ENCODE data around the gene PKP4. TPM values are rescaled to one million over a fixed set of nuclear protein-coding genes. Genes with fewer than 3 reads are reported as not detected.

Gene PKP4
- total RNA-seq, 2 experiments from 2014 or later = 68.7 to 73.2 TPM

DNA sequence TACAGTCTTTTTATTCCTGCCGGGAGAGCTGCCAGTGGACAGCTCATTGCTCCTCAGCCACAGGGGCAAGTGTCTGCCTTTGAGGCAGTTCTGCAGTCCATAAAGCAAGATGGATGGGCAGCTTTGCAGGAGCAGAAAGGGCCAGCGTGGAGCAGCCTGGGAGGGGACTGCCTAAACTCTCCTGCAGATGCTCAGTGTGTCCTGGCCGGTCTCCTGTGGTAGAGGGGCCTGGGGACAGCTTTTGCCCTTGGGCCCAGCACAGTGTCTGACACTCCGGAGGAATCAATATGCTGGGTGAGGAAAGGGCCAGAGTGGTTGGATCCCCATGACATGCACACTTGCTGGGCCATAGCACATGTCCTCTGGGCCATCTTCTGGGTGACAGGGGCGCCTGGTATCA, 272.7 kb downstream of the PKP4 start:
- Histone ChIP-seq H3K4me3 (ENCODE audit: low read depth, low read length, poor library complexity, severe bottlenecking) (no peak overlapping the region), H3K9me2 (ENCODE audit: insufficient read depth, low read length) (no peaks in the 10 kb centered on the region), H2AFZ (ENCODE audit: low read length) (no peak overlapping the region), H3K27ac (ENCODE audit: low read depth, low read length, poor library complexity, severe bottlenecking) (no peak overlapping the region), H3K36me3 (ENCODE audit: insufficient read depth, low read length) (no peaks in the 10 kb centered on the region), H3K4me1 (ENCODE audit: insufficient read depth, low read length, poor library complexity, severe bottlenecking) (no peaks in the 10 kb centered on the region), H3K79me2 (ENCODE audit: insufficient read depth, low read depth, low read length) (no peaks in the 10 kb centered on the region), H3K4me2 (ENCODE audit: low read length) (no peak overlapping the region), H3K9me3 (ENCODE audit: low read length) (no peaks in the 10 kb centered on the region), H4K20me1 (ENCODE audit: insufficient read depth, low read length) (no peaks in the 10 kb centered on the region)
- no TSS peak for BruUV-seq (replicated peaks)
- ChIA-PET CTCF (ENCODE audit: unreplicated experiment) (interaction anchor here (0.6 kb wide), 1 partner anchor 20 kb away, joined by 3 read pairs; no protein-coding TSS in a partner anchor), POLR2A (no interaction called here)
- no peak for DNase-seq (ENCODE audit: low spot score)
- TF ChIP-seq CTCF (conservative IDR thresholded peaks at IDR 0.05; ENCODE audit: low read length) (no peak), EZH2phosphoT487 (IDR thresholded peaks at IDR 0.05; ENCODE audit: borderline replicate concordance, low read depth, low read length) (no peak)
- intact Hi-C loops (cut with micrococcal nuclease; ENCODE audit: unreplicated experiment) = no loop called here

DNA sequence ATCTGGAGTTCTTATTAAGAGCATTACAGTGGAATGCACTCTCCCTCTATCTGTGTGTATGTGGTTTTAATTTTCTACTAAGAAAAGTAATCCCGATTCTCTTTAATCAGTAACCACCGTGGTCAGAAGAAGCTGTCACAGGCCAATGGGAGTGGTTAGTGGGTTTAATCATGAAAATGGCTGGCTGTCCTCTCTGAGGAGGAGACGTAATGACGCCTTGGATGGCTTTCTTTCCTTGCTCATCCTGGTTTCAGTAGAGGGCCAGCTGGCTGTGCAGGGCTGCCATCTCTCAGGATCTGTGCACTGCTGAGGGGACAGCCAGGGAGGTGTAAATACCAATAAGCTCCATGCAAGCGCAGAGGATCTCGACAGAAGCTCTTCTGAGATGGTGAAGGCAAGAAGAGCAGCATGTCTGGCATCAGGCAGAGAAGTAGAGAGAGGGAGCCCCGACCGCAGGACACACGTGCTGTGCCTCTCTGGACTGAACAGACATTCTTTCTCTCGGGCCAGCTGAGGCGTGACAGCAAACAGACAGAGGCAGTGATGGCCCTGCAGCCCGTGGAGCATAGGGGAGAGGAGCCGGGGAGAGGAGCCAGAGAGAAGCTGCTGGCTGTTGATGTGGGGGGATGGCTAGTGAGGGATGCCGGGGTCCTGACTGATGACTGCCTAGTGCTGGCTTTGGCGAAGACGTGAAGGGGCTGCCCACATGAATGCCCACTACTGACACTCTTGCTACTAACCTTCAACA, 273.3 kb downstream of the PKP4 start:
- BruUV-seq (replicated peaks) = no TSS peak
- POLR2A ChIA-PET = no interaction called here
- CTCF ChIA-PET (ENCODE audit: unreplicated experiment) = interaction anchor here (0.6 kb wide), 1 partner anchor 19 kb away, joined by 3 read pairs; no protein-coding TSS in a partner anchor

More for the DNA sequence above, 273.3 kb downstream of the PKP4 start:
- Histone ChIP-seq H2AFZ (ENCODE audit: low read length) (no peak overlapping the region), H3K9me2 (ENCODE audit: insufficient read depth, low read length) (no peaks in the 10 kb centered on the region), H3K9me3 (ENCODE audit: low read length) (no peaks in the 10 kb centered on the region), H3K4me3 (ENCODE audit: low read depth, low read length, poor library complexity, severe bottlenecking) (no peak overlapping the region), H3K27ac (ENCODE audit: low read depth, low read length, poor library complexity, severe bottlenecking) (no peak overlapping the region), H4K20me1 (ENCODE audit: insufficient read depth, low read length) (no peaks in the 10 kb centered on the region), H3K4me1 (ENCODE audit: insufficient read depth, low read length, poor library complexity, severe bottlenecking) (no peaks in the 10 kb centered on the region), H3K4me2 (ENCODE audit: low read length) (no peak overlapping the region), H3K79me2 (ENCODE audit: insufficient read depth, low read depth, low read length) (no peaks in the 10 kb centered on the region), H3K36me3 (ENCODE audit: insufficient read depth, low read length) (no peaks in the 10 kb centered on the region)
- TF ChIP-seq CTCF (conservative IDR thresholded peaks at IDR 0.05; ENCODE audit: low read length) = no peak
- no peak for TF ChIP-seq EZH2phosphoT487 (IDR thresholded peaks at IDR 0.05; ENCODE audit: borderline replicate concordance, low read depth, low read length)
- intact Hi-C loops (cut with micrococcal nuclease; ENCODE audit: unreplicated experiment) = no loop called here
- no peak for DNase-seq (ENCODE audit: low spot score)

Measured in OCI-LY7 (cell line).